SK-N-SH treated with all-trans-retinoic acid at 6 μM for 48 hours (cell line): Measurements from ENCODE around the gene SPOPL.

Source experiments
- ATAC-seq: fragments of 200-7000 bp; cut with Tn5 transposase; 3 replicates; pipeline ENCODE4 v1.9.1; 2020; ENCODE audit warnings: mild to moderate bottlenecking, moderate library complexity
- ARNTL ChIP-seq: fragments of 450-650 bp; formaldehyde crosslinking; IDR thresholded peaks from 2 replicates; pipeline ENCODE4 v1.5.0; 2020; ENCODE audit warnings: low read depth, mild to moderate bottlenecking, moderate library complexity, borderline replicate concordance
- BACH2 ChIP-seq: fragments of 250-450 bp; sonication (Bioruptor Pico); IDR thresholded peaks from 2 replicates; pipeline ENCODE4 v1.9.0; 2021; ENCODE audit warnings: mild to moderate bottlenecking, borderline replicate concordance
- CREB5 ChIP-seq: fragments of 250-450 bp; sonication (Bioruptor Pico); IDR thresholded peaks from 2 replicates; pipeline ENCODE4 v1.5.1; 2020; ENCODE audit warnings: low read depth, mild to moderate bottlenecking, moderate library complexity
- CSDC2 ChIP-seq: fragments of 250-450 bp; sonication (Bioruptor Pico); IDR thresholded peaks from 2 replicates; pipeline ENCODE4 v1.5.0; 2020; ENCODE audit warnings: mild to moderate bottlenecking, moderate library complexity
- CSRNP3 ChIP-seq: fragments of 250-450 bp; sonication (Bioruptor Pico); IDR thresholded peaks from 2 replicates; pipeline ENCODE4 v1.5.1; 2021; ENCODE audit warnings: mild to moderate bottlenecking, moderate library complexity
- ESRRG ChIP-seq: fragments of 250-450 bp; sonication (Bioruptor Pico); IDR thresholded peaks from 2 replicates; pipeline ENCODE4 v1.6.1; 2021; ENCODE audit warnings: mild to moderate bottlenecking
- GLIS3 ChIP-seq: fragments of 250-450 bp; sonication (Bioruptor Pico); IDR thresholded peaks from 2 replicates; pipeline ENCODE4 v1.5.0; 2020; ENCODE audit warnings: mild to moderate bottlenecking, moderate library complexity
- OSR1 ChIP-seq: fragments of 250-450 bp; sonication (Bioruptor Pico); IDR thresholded peaks from 2 replicates; pipeline ENCODE4 v1.8.0; 2022; ENCODE audit warnings: moderate library complexity, mild to moderate bottlenecking, inconsistent platforms
- POU6F1 ChIP-seq: fragments of 250-450 bp; sonication (Bioruptor Pico); IDR thresholded peaks from 2 replicates; pipeline ENCODE4 v1.8.0; 2021; ENCODE audit warnings: low read depth, mild to moderate bottlenecking, moderate library complexity, borderline replicate concordance
- PPARA ChIP-seq: fragments of 250-450 bp; sonication (Bioruptor Pico); IDR thresholded peaks from 2 replicates; pipeline ENCODE4 v1.5.0; 2020; ENCODE audit warnings: mild to moderate bottlenecking, borderline replicate concordance
- RARB ChIP-seq: fragments of 250-450 bp; sonication (Bioruptor Pico); IDR thresholded peaks from 2 replicates; pipeline ENCODE4 v1.8.0; 2021; ENCODE audit warnings: mild to moderate bottlenecking, moderate library complexity
- SNAI2 ChIP-seq: fragments of 250-450 bp; sonication (Bioruptor Pico); IDR thresholded peaks from 2 replicates; pipeline ENCODE4 v1.5.0; 2020; ENCODE audit warnings: mild to moderate bottlenecking, moderate library complexity
- TCF4 ChIP-seq: fragments of 250-450 bp; sonication (Bioruptor Pico); IDR thresholded peaks from 2 replicates; pipeline ENCODE4 v1.8.0; 2021; ENCODE audit warnings: mild to moderate bottlenecking, moderate library complexity, borderline replicate concordance
- TOX ChIP-seq: fragments of 250-450 bp; sonication (Bioruptor Pico); IDR thresholded peaks from 2 replicates; pipeline ENCODE4 v1.8.0; 2021; ENCODE audit warnings: mild to moderate bottlenecking, moderate library complexity, borderline replicate concordance
- ZC3H10 ChIP-seq: fragments of 250-450 bp; sonication (Bioruptor Pico); IDR thresholded peaks from 2 replicates; pipeline ENCODE4 v1.5.1; 2021; ENCODE audit warnings: mild to moderate bottlenecking, moderate library complexity
- ZFP30 ChIP-seq: fragments of 450-650 bp; formaldehyde crosslinking; IDR thresholded peaks from 2 replicates; pipeline ENCODE4 v1.5.0; 2022; ENCODE audit warnings: mild to moderate bottlenecking, moderate library complexity
- ZNF70 ChIP-seq: fragments of 450-650 bp; formaldehyde crosslinking; IDR thresholded peaks from 2 replicates; pipeline ENCODE4 v1.5.0; 2020; ENCODE audit warnings: mild to moderate bottlenecking, moderate library complexity
- ZNF8 ChIP-seq: fragments of 450-650 bp; formaldehyde crosslinking; IDR thresholded peaks from 2 replicates; pipeline ENCODE4 v1.5.0; 2020; ENCODE audit warnings: mild to moderate bottlenecking, moderate library complexity
- TF ChIP-seq, protein P1 (sequence below): fragments of 250-450 bp; sonication (Bioruptor Pico); IDR thresholded peaks from 2 replicates; pipeline ENCODE4 v1.8.0; 2020; ENCODE audit warnings: mild to moderate bottlenecking, moderate library complexity, borderline replicate concordance

SPOPL gene

GRCh38 chr2:138490673-138491494 lies 10.7 kb upstream of the SPOPL start:
- TF ChIP-seq ESRRG (CRISPR knock-in tag): no peak
- no peak for TF ChIP-seq CSDC2
- TF ChIP-seq SNAI2: no peak
- no peak for TF ChIP-seq POU6F1 (CRISPR knock-in tag)
- TF ChIP-seq PPARA (CRISPR knock-in tag): no peak
- TF ChIP-seq ARNTL (CRISPR knock-in tag): no peak
- no peak for TF ChIP-seq ZFP30 (CRISPR knock-in tag)
- TF ChIP-seq ZNF8 (CRISPR knock-in tag): no peak
- no peak for TF ChIP-seq OSR1 (CRISPR knock-in tag)
- TF ChIP-seq CREB5 (CRISPR knock-in tag): no peak
- TF ChIP-seq TCF4 (CRISPR knock-in tag): no peak
- TF ChIP-seq CSRNP3: no peak
- no peak for TF ChIP-seq TOX (CRISPR knock-in tag)
- no peak for ATAC-seq

DNA sequence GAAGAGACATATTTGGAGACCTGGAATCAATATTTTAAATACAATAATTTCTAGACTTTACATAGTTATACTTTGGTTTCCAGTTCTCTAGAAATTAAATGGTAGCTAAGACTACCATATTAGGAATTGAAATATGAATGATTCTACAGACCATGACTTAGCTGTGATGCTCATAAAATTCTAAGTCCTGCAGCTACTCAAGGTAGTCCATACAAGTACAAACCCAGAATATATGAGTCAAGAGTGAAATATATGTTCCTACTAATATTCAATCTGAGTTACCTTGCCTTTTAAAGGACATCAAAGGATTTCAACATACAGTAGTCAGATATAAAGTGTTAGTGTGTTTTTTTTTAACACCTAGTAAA lies 10.1 kb upstream of the SPOPL start:
- TF ChIP-seq ZFP30 (CRISPR knock-in tag) (no peak), POU6F1 (CRISPR knock-in tag) (no peak), OSR1 (CRISPR knock-in tag) (no peak), ZNF70 (CRISPR knock-in tag) (no peak), BACH2 (CRISPR knock-in tag) (no peak), TCF4 (CRISPR knock-in tag) (no peak), TOX (CRISPR knock-in tag) (no peak), CSDC2 (no peak), CSRNP3 (no peak), ARNTL (CRISPR knock-in tag) (no peak)
- no peak for ATAC-seq

DNA sequence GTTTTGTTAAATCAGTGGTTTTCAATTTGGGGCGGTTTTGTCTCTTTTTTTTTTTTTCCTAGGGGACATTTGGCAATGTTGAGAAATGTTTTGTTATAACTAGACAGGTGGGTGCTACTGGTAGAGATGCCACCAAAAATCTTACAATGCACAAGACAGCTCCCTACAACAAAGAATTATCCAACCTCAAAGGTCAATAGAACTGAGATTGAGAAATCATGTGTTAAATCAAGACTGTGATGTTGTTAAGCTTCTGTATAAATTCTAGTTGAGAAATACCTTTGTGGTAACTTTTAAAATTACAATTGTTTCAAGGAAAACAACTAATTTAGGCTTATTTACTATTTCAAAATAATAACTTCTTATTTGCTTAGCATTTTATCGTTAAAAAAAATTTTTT lies 9.4 kb upstream of the SPOPL start:
- no peak for ATAC-seq
- no peak for TF ChIP-seq CSDC2
- TF ChIP-seq ZFP30 (CRISPR knock-in tag): no peak
- no peak for TF ChIP-seq TCF4 (CRISPR knock-in tag)
- TF ChIP-seq CREB5 (CRISPR knock-in tag): no peak
- TF ChIP-seq POU6F1 (CRISPR knock-in tag): no peak
- TF ChIP-seq ESRRG (CRISPR knock-in tag): no peak
- TF ChIP-seq ZNF8 (CRISPR knock-in tag): no peak
- TF ChIP-seq CSRNP3: no peak
- no peak for TF ChIP-seq TOX (CRISPR knock-in tag)
- no peak for TF ChIP-seq ZC3H10
- no peak for TF ChIP-seq GLIS3 (CRISPR knock-in tag)
- no peak for TF ChIP-seq BACH2 (CRISPR knock-in tag)
- TF ChIP-seq ARNTL (CRISPR knock-in tag): no peak
- TF ChIP-seq RARB (CRISPR knock-in tag): no peak
- no peak for TF ChIP-seq OSR1 (CRISPR knock-in tag)
- TF ChIP-seq PPARA (CRISPR knock-in tag): no peak
- no peak for TF ChIP-seq SNAI2
- TF ChIP-seq, protein P1, sequence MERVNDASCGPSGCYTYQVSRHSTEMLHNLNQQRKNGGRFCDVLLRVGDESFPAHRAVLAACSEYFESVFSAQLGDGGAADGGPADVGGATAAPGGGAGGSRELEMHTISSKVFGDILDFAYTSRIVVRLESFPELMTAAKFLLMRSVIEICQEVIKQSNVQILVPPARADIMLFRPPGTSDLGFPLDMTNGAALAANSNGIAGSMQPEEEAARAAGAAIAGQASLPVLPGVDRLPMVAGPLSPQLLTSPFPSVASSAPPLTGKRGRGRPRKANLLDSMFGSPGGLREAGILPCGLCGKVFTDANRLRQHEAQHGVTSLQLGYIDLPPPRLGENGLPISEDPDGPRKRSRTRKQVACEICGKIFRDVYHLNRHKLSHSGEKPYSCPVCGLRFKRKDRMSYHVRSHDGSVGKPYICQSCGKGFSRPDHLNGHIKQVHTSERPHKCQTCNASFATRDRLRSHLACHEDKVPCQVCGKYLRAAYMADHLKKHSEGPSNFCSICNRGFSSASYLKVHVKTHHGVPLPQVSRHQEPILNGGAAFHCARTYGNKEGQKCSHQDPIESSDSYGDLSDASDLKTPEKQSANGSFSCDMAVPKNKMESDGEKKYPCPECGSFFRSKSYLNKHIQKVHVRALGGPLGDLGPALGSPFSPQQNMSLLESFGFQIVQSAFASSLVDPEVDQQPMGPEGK (CRISPR knock-in tag): no peak
